Measurements from ENCODE around the gene MMRN2. TPM values are rescaled to one million over a fixed set of nuclear protein-coding genes. Genes with fewer than 3 reads are reported as not detected.

MMRN2 gene
- total RNA-seq, 2 experiments from 2014 or later, result not detected

GRCh38 chr10:86969421-86970041 lies 12.1 kb upstream of the MMRN2 start:
- Histone ChIP-seq H3K4me2 (ENCODE audit: low read length) (no peak overlapping the region), H3K79me2 (ENCODE audit: insufficient read depth, low read depth, low read length) (no peaks in the 10 kb centered on the region), H3K27ac (ENCODE audit: low read depth, low read length, poor library complexity, severe bottlenecking) (no peak overlapping the region), H3K4me3 (ENCODE audit: low read depth, low read length, poor library complexity, severe bottlenecking) (no peak overlapping the region), H4K20me1 (ENCODE audit: insufficient read depth, low read length) (no peaks in the 10 kb centered on the region), H3K9me2 (ENCODE audit: insufficient read depth, low read length) (no peaks in the 10 kb centered on the region), H3K4me1 (ENCODE audit: insufficient read depth, low read length, poor library complexity, severe bottlenecking) (no peaks in the 10 kb centered on the region), H2AFZ (ENCODE audit: low read length) (no peak overlapping the region), H3K36me3 (ENCODE audit: insufficient read depth, low read length) (no peaks in the 10 kb centered on the region), H3K9me3 (ENCODE audit: low read length) (no peaks in the 10 kb centered on the region)
- no TSS peak for BruUV-seq (replicated peaks)
- DNase-seq (ENCODE audit: low spot score), result no peak
- TF ChIP-seq EZH2phosphoT487 (IDR thresholded peaks at IDR 0.05; ENCODE audit: borderline replicate concordance, low read depth, low read length) (no peak), CTCF (conservative IDR thresholded peaks at IDR 0.05; ENCODE audit: low read length) (no peak)
- intact Hi-C loops (cut with micrococcal nuclease; ENCODE audit: unreplicated experiment), result loop anchor here (10.0 kb wide), 1 partner anchor 255 kb away; no protein-coding TSS in a partner anchor
- POLR2A ChIA-PET, result no interaction called here
- CTCF ChIA-PET (ENCODE audit: unreplicated experiment), result no interaction called here

GRCh38 chr10:86968994-86969355 lies 11.6 kb upstream of the MMRN2 start:
- no peaks in the 10 kb centered on the region for H3K36me3 ChIP-seq (ENCODE audit: insufficient read depth, low read length)
- POLR2A ChIA-PET, result no interaction called here
- no peak overlapping the region for H2AFZ ChIP-seq (ENCODE audit: low read length)

More at GRCh38 chr10:86968994-86969355, 11.6 kb upstream of the MMRN2 start:
- no TSS peak for BruUV-seq (replicated peaks)
- no peak overlapping the region for H3K4me3 ChIP-seq (ENCODE audit: low read depth, low read length, poor library complexity, severe bottlenecking)
- H4K20me1 ChIP-seq (ENCODE audit: insufficient read depth, low read length), result no peaks in the 10 kb centered on the region
- intact Hi-C loops (cut with micrococcal nuclease; ENCODE audit: unreplicated experiment), result loop anchor here (10.0 kb wide), 1 partner anchor 254 kb away; no protein-coding TSS in a partner anchor
- no peaks in the 10 kb centered on the region for H3K9me2 ChIP-seq (ENCODE audit: insufficient read depth, low read length)
- CTCF ChIA-PET (ENCODE audit: unreplicated experiment), result no interaction called here
- no peaks in the 10 kb centered on the region for H3K79me2 ChIP-seq (ENCODE audit: insufficient read depth, low read depth, low read length)
- no peak for DNase-seq (ENCODE audit: low spot score)
- no peak overlapping the region for H3K27ac ChIP-seq (ENCODE audit: low read depth, low read length, poor library complexity, severe bottlenecking)
- H3K9me3 ChIP-seq (ENCODE audit: low read length), result no peaks in the 10 kb centered on the region
- no peaks in the 10 kb centered on the region for H3K4me1 ChIP-seq (ENCODE audit: insufficient read depth, low read length, poor library complexity, severe bottlenecking)
- TF ChIP-seq EZH2phosphoT487 (IDR thresholded peaks at IDR 0.05; ENCODE audit: borderline replicate concordance, low read depth, low read length), result no peak
- no peak for TF ChIP-seq CTCF (conservative IDR thresholded peaks at IDR 0.05; ENCODE audit: low read length)
- H3K4me2 ChIP-seq (ENCODE audit: low read length), result no peak overlapping the region

All from OCI-LY7 (cell line).